ENCODE results near the gene DDX39A.
"Not testable (repeated sequence)": the region's sequence is repeated elsewhere in the genome, so short reads cannot be mapped to it uniquely, and the experiment has no call there.

The DDX39A gene

DNA sequence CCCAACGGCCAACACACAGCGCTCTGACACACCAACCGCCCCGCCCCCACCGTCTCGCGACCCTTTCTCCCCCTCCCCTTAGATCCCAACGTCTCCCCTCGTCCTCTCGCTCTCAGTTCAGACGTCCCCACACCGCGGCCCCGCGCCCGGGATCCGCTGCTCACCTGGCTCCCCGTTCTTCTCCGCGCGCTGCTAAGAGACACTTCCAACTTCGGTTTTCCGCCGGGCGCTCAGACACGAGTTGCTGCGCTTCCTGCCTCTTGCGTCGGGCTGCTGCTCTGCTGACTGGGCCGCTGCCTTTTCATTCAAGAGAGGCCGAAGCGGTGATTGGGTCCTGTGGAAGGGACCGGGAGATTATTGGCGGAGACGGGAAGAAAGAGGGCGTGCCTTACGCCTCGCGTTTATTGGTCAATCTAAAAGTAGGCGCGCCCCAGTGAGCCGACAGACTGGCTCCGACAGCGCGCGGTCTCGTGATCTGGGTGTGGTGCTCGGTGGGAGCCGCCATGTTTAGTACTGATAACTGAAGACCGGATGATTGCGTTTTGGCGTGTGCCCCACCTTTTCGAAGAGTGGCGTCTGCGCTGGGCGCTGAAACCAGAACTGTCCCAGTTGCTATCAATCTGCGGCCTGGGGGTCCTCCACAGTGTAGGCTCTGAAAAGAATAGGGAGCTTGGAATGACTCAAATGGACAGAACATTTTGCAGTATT is at the start of gene DDX39A:
Gene DDX39A, minus strand, starts transcription at position 236 of the 708 bp plus-strand sequence. CDS start 6,121 bp downstream, outside the sequence.
- peak; percentile 69; the same call in 1 of the 2 replicates for TF ChIP-seq POLR2A (IDR thresholded peaks at IDR 0.05; ENCODE audit: low read depth, low read length)
- DNase-seq (ENCODE audit: insufficient read length, low spot score): peak; percentile 94
- FAIRE-seq: peak; percentile 70

DNA sequence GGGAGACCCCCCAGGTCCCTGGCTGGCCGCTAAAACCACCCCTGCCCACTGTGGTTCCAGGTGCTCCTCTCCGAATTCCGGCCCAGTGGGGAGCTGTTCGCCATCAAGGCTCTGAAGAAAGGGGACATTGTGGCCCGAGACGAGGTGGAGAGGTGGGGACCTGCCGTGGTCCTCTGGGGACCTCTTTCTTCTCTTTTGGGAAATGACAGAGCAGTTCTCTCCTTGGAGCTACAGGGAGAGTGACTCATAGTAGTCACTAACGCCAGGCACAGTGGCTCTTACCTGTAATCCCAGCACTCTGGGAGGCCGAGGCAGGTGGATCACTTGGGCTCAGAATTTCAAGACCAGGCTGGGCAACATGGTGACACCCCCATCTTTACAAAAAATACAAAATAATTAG is 48.7 kb upstream of the DDX39A start:
- FAIRE-seq (no peak), DNase-seq (ENCODE audit: insufficient read length, low spot score) (no peak)
- no peak for TF ChIP-seq POLR2A (IDR thresholded peaks at IDR 0.05; ENCODE audit: low read depth, low read length)

DNA sequence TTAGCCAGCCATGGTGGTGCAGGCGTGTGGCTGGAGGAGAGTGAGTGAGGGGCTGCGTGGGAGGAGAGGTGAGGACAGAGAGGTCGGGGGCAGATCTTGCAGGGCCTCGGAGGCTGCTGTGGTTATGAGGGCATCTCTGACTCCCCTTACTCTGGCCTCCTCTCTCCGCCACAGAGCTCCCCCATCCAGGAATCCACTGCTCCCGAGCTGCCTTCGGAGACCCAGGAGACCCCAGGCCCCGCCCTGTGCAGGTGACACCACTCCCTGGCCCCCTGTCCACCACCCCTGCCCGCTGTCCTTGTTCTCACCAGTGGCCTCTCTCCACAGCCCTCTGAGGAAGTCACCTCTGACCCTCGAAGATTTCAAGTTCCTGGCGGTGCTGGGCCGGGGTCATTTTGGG is 48.2 kb upstream of the DDX39A start:
- DNase-seq (ENCODE audit: insufficient read length, low spot score): no peak
- FAIRE-seq: no peak
- no peak for TF ChIP-seq POLR2A (IDR thresholded peaks at IDR 0.05; ENCODE audit: low read depth, low read length)

DNA sequence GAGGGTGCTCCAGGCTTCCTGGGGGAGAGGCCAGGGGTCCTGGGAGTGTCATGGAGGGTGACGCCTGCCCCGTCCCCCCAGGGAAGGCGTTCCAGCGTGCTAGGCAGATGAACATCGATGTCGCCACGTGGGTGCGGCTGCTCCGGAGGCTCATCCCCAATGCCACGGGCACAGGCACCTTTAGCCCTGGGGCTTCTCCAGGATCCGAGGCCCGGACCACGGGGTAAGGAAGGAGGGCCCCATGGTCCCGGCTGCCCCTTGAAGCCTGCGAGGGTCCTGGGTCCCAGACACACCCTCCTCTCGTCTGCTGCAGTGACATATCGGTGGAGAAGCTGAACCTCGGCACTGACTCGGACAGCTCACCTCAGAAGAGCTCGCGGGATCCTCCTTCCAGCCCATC is 44.6 kb upstream of the DDX39A start:
- no peak for DNase-seq (ENCODE audit: insufficient read length, low spot score)
- FAIRE-seq: no peak
- TF ChIP-seq POLR2A (IDR thresholded peaks at IDR 0.05; ENCODE audit: low read depth, low read length): no peak

DNA sequence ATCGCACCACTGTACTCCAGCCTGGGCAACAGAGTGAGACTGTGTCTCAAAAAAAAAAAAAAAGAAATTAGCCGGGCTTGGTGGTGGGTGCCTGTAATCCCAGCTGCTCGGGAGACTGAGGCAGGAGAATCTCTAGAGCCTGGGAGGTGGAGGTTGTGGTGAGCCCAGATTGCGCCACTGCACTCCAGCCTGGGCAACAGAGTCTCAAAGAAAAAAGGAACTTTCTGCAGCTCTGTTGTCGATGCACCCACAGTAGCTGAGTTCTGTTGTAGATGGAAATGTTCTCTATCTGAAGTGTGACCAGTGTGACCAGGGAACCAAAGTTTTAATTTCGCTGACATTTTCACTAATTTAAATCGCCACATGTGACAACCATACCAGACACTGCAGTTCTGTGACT is 43.3 kb upstream of the DDX39A start:
- DNase-seq (ENCODE audit: insufficient read length, low spot score); FAIRE-seq: not testable (repeated sequence)

DNA sequence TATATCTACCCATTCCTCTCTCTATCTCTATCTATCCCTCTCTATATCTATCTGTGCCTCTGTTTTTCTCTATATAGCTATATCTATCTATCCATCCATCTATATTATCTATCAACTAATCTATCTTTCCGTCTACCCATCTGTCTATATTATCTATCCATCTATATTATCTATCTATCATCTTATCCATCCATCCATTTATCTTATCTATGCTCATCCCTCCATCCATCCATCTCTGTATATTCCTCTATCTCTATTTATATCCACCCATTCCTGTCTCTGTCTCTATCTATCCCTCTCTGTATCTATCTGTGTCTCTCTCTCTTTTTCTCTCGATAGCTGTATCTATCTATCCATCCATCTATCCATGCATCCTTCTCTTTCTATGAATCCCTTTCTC is 41.8 kb upstream of the DDX39A start:
- DNase-seq (ENCODE audit: insufficient read length, low spot score): no peak
- TF ChIP-seq POLR2A (IDR thresholded peaks at IDR 0.05; ENCODE audit: low read depth, low read length): no peak
- FAIRE-seq: no peak

DNA sequence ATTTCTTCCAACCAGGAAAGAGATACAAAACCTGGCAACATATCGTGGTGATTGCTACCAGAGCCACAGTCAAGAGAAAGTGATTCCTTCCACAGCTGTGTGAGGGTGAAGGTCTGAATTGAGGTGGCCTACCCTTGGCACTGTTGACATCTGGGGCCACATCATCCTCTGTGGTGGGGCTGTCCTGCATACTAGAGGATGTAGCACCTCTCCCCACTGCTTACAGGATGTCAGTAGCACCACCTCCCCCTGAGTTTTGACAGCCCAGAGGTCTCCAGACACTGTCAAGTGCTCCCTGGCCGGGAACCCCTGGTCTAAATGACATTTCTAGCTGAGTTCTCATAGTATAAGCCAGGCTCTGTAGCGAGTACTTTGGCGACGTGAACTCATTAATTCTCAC is 40.6 kb upstream of the DDX39A start:
- FAIRE-seq: no peak
- no peak for DNase-seq (ENCODE audit: insufficient read length, low spot score)
- TF ChIP-seq POLR2A (IDR thresholded peaks at IDR 0.05; ENCODE audit: low read depth, low read length): no peak

DNA sequence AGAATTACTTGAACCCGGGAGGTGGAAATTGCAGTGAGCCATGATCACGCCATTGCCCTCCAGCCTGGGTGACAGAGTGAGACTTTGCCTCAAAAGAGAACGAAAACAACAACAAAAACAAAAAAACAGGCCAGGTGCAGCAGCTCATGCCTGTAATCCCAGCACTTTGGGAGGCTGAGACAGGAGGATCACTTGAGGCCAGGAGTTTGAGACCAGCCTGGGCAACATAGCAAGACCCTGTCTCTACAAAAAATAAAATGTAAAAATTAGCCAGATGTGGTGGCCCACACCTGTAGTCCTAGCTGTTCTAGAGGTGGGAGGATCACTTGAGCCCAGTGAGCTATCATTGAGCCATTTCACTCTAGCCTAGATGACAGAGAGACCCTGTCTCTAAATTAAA is 33.2 kb upstream of the DDX39A start:
- not testable (repeated sequence) for FAIRE-seq; DNase-seq (ENCODE audit: insufficient read length, low spot score)

DNA sequence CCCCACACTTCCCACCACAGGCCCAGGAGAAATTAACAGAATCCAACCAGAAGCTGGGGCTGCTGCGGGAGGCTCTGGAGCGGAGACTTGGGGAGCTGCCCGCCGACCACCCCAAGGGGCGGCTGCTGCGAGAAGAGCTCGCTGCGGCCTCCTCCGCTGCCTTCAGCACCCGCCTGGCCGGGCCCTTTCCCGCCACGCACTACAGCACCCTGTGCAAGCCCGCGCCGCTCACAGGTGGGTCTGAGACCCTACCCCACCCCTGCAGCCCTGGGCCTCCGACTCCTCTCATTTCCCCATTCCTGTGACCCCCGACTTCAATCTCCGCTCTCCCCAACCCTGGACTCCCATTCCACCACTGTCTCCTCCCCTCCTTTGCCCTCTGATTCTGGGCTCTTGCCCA is 31.7 kb upstream of the DDX39A start:
- DNase-seq (ENCODE audit: insufficient read length, low spot score): no peak
- FAIRE-seq: no peak
- TF ChIP-seq POLR2A (IDR thresholded peaks at IDR 0.05; ENCODE audit: low read depth, low read length): no peak

DNA sequence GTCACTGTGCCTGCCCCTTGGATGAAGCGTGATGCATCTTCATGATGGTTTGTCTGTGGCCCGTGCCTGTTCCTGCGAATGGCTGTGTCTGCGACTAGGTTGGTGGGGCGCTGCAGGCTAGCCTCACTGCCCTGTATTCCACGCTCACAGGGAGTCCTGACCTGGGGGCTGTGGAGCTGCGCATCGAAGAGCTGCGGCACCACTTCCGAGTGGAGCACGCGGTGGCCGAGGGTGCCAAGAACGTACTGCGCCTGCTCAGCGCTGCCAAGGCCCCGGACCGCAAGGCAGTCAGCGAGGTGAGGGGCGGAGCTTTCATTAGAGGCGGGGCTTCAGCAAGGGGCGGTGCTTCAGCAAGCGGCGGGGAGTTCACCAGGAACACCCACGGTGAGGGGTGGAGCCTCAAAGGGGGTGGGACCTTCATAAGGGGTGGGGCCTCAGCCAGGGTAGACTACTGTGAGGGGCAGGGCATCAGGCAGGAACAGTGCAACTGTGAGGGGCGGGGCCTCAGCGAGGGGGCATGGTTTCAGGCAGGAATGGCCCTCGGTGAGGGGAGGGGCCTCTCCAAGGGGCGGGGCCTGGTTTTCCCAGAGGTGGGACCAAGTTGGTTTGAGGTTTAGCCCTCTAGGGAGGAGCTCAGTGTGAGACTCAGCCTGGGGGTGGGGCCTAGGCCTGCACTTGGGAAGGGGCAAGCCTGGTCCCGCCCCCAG is 31.2 kb upstream of the DDX39A start:
- TF ChIP-seq POLR2A (IDR thresholded peaks at IDR 0.05; ENCODE audit: low read depth, low read length): no peak
- FAIRE-seq (no peak), DNase-seq (ENCODE audit: insufficient read length, low spot score) (no peak)

DNA sequence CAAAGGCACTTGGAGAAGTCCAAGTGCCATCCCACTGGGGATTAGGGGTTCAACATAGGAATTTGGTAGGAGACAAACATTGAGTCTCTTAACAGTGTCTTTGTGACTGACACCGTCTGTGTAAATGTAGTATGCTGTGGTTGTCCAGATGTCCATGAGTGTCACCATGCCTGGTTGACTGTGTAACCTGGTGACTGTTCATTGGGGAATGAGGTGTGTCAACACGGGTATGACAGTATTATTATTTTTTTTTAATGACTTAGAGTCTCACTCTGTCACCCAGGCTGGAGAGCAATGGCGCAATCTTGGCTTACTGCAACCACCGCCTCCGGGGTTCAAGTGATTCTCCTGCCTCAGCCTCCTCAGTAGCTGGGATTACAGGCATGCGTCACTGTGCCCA is 30.2 kb upstream of the DDX39A start:
- FAIRE-seq (no peak), DNase-seq (ENCODE audit: insufficient read length, low spot score) (no peak)
- no peak for TF ChIP-seq POLR2A (IDR thresholded peaks at IDR 0.05; ENCODE audit: low read depth, low read length)

DNA sequence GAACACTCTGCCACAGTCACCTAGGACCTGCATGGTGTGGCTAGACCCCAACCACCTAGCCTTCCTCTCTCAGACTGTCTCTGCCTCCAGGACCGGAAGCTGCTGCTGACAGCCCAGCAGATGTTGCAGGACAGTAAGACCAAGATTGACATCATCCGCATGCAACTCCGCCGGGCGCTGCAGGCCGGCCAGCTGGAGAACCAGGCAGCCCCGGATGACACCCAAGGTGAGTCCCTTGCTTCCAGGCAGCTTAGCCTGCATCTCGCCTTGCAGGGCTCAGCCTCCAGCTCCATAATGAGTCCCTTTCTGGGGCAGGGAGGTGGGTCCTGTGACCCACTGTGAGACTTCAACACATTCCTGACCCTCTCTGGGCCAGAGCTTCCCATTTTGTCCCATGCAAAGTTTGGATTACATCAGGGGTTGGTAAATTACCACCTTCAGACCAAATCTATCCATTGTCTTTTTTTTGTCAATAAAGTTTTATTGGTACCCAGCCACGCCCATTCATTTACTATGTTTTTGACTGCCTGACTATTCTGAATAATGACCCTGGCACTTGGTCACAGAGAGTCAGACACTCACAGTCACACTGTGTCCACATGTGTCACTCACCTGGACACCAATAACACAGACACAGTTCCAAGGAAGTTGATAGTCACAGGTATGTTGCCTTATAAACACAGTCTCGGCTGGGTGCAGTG is 27.3 kb upstream of the DDX39A start:
- FAIRE-seq: no peak
- DNase-seq (ENCODE audit: insufficient read length, low spot score): no peak
- TF ChIP-seq POLR2A (IDR thresholded peaks at IDR 0.05; ENCODE audit: low read depth, low read length): no peak

DNA sequence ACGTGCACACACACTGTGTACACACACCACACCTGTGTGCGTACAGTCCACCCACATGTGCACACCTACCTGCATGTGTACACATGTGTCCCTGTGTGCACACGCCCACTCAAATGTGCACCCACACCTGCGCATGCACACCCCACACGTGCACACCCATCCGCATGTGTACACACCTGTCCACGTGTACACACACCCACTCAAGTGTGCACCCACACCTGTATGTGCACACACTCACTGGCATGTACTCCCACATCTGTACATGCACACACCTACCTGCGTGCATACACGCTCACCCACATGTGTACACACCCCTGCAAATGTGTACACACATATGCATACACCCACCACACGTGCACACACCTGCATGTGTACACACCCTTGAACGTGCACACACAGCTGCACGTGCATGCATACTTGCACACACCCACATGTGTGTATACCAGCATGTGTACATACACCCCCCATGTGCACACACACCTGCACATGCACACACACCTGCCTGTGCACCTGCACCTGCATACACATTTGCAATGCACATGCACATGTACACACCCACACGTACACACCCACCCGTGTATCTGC is 24.6 kb upstream of the DDX39A start:
- no peak for FAIRE-seq
- DNase-seq (ENCODE audit: insufficient read length, low spot score): no peak
- no peak for TF ChIP-seq POLR2A (IDR thresholded peaks at IDR 0.05; ENCODE audit: low read depth, low read length)

DNA sequence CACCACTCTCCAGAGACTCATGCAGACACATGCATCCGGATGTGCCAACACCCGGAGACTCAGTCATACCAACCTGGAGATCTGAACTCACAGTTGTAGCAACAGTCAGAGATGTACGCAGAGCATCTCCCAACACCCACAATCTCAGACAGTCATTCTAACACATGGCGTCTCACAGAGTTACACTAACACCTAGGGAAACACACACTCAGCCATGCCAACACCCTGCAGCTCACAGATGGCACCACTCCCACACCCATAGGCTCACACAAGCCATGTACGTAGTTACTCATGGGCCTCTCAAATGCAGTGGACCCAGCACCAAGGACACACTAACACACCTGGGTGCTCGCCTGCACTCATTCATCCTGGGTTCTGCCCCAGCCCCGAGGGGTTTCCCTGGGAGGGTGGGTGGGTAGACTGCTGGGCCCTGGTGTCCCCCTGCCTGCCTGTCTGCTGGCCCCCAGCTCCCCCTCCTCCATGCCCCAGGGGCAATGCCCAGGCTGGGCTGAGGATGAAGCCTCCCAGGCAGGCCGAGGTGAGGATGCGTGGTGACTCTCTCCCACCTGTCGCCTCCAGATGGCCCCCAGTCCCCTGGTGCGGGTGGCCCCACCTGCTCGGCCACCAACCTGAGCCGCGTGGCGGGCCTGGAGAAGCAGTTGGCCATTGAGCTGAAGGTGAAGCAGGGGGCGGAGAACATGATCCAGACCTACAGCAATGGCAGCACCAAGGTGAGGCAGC is 23.9 kb upstream of the DDX39A start:
- DNase-seq (ENCODE audit: insufficient read length, low spot score) (no peak), FAIRE-seq (no peak)
- no peak for TF ChIP-seq POLR2A (IDR thresholded peaks at IDR 0.05; ENCODE audit: low read depth, low read length)

All from H54 (cell line).